GM19452 (cell line): ENCODE results near the gene ZFP36.
"Not testable (repeated sequence)": the region's sequence is repeated elsewhere in the genome, so short reads cannot be mapped to it uniquely, and the experiment has no call there.

Source experiments
- ATAC-seq: cut with Tn5 transposase; IDR thresholded peaks from one replicate; pipeline ENCODE4 v1.9.1; 2021; ENCODE audit not compliant: unreplicated experiment

ZFP36 gene

GRCh38 chr19:39406656-39407409 lies at the start of gene ZFP36:
ZFP36 (plus strand) TSS chr19:39406847; CDS start chr19:39406905, 58 bp downstream.
- no peak for ATAC-seq

- no peak for ATAC-seq
Observed at GRCh38 chr19:39359026-39359425, 47.6 kb upstream of the ZFP36 start.

GRCh38 chr19:39360599-39360998 lies 46.0 kb upstream of the ZFP36 start:
- no peak for ATAC-seq

GRCh38 chr19:39362682-39363657 lies 43.7 kb upstream of the ZFP36 start:
- ATAC-seq = no peak

- ATAC-seq = no peak
Observed at GRCh38 chr19:39363901-39364457, 42.7 kb upstream of the ZFP36 start.

GRCh38 chr19:39365531-39365930 lies 41.1 kb upstream of the ZFP36 start:
- no peak for ATAC-seq

GRCh38 chr19:39369200-39369599 lies 37.4 kb upstream of the ZFP36 start:
- ATAC-seq = no peak

GRCh38 chr19:39370735-39371134 lies 35.9 kb upstream of the ZFP36 start:
- ATAC-seq = no peak

- ATAC-seq = no peak
Observed at GRCh38 chr19:39372047-39372802, 34.4 kb upstream of the ZFP36 start.

- no peak for ATAC-seq
Observed at GRCh38 chr19:39372941-39373340, 33.7 kb upstream of the ZFP36 start.

- ATAC-seq = no peak
Observed at GRCh38 chr19:39375929-39376328, 30.7 kb upstream of the ZFP36 start.

- ATAC-seq = no peak
Observed at GRCh38 chr19:39377373-39378362, 29.0 kb upstream of the ZFP36 start.

GRCh38 chr19:39379366-39379765 lies 27.3 kb upstream of the ZFP36 start:
- not testable (repeated sequence) for ATAC-seq

- ATAC-seq = no peak
Observed at GRCh38 chr19:39379865-39380396, 26.7 kb upstream of the ZFP36 start.

- no peak for ATAC-seq
Observed at GRCh38 chr19:39380521-39381502, 25.8 kb upstream of the ZFP36 start.

- no peak for ATAC-seq
Observed at GRCh38 chr19:39381910-39382611, 24.6 kb upstream of the ZFP36 start.

- no peak for ATAC-seq
Observed at GRCh38 chr19:39382991-39383828, 23.4 kb upstream of the ZFP36 start.
